HepG2 (cell line): Measurements from ENCODE around the gene VRK3. TPM values are rescaled to one million over a fixed set of nuclear protein-coding genes. Genes with fewer than 3 reads are reported as not detected.

Experiments
- HES4 ChIP-seq: sonication (generic); formaldehyde crosslinking; IDR thresholded peaks from 2 replicates; pipeline ENCODE4 v1.9.0; 2021; ENCODE audit warnings: mild to moderate bottlenecking, missing genetic modification reagents, borderline replicate concordance
- HNRNPH1 ChIP-seq: fragments of 200-400 bp; formaldehyde crosslinking; optimal IDR thresholded peaks from 2 replicates; pipeline ENCODE3; 2017; ENCODE audit warnings: mild to moderate bottlenecking, low read depth, low read length
- KAT8 ChIP-seq: IDR thresholded peaks from 2 replicates; pipeline ENCODE4 v1.6.1; 2016; ENCODE audit warnings: missing genetic modification reagents, missing compliant biosample characterization
- MAF1 ChIP-seq: sonication (generic); formaldehyde crosslinking; IDR thresholded peaks from 2 replicates; pipeline ENCODE4 v1.5.0; 2020; ENCODE audit warnings: missing genetic modification reagents, borderline replicate concordance
- MTF1 ChIP-seq: sonication (generic); formaldehyde crosslinking; IDR thresholded peaks from 2 replicates; pipeline ENCODE4 v1.5.0; 2020; ENCODE audit warnings: missing genetic modification reagents
- NBN ChIP-seq: fragments of 450-650 bp; conservative IDR thresholded peaks from 2 replicates; pipeline ENCODE4 v1.6.1; 2017
- NFYB ChIP-seq: sonication (generic); formaldehyde crosslinking; IDR thresholded peaks from 2 replicates; pipeline ENCODE4 v1.4.0; 2020; ENCODE audit warnings: missing genetic modification reagents
- PAWR ChIP-seq: sonication (generic); formaldehyde crosslinking; IDR thresholded peaks from 2 replicates; pipeline ENCODE4 v1.4.0; 2020; ENCODE audit warnings: missing genetic modification reagents, mild to moderate bottlenecking, borderline replicate concordance
- ZNF296 ChIP-seq: sonication (generic); formaldehyde crosslinking; conservative IDR thresholded peaks from 2 replicates; pipeline ENCODE4 v1.5.0; 2020; ENCODE audit warnings: mild to moderate bottlenecking, missing genetic modification reagents
- ZNF550 ChIP-seq: sonication (generic); formaldehyde crosslinking; IDR thresholded peaks from 2 replicates; pipeline ENCODE4 v1.4.0; 2020; ENCODE audit warnings: mild to moderate bottlenecking, missing genetic modification reagents, borderline replicate concordance
- ZNF674 ChIP-seq: sonication (generic); formaldehyde crosslinking; IDR thresholded peaks from 2 replicates; pipeline ENCODE4 v1.5.0; 2020; ENCODE audit warnings: low read depth, mild to moderate bottlenecking, missing genetic modification reagents
- ZSCAN25 ChIP-seq: sonication (generic); formaldehyde crosslinking; IDR thresholded peaks from 2 replicates; pipeline ENCODE4 v1.8.0; 2022; ENCODE audit warnings: mild to moderate bottlenecking, missing genetic modification reagents
- polyA plus RNA-seq, 8 experiments: library from polyadenylated mRNA; depleted of rRNA in 3 of 8; stranded (reverse) in 7 of 8; unstranded in 1 of 8; fragments of >200 nt; fragmentation: Illumina TruSeq in 4 of 8; extraction: Trizol in 4 of 8; gene quantifications; 2 replicates each; pipeline versions ENCODE4 v1.2.1 to v1.2.3, GENCODE V29; 2011 to 2016; ENCODE audit warnings: low read depth in 4 of 8, missing spikeins in 1 of 8, mixed read lengths in 1 of 8; ENCODE audit not compliant: insufficient read depth in 1 of 8
- total RNA-seq, 5 experiments: library from RNA; depleted of rRNA; stranded (reverse); fragments of >200 nt; fragmentation: Illumina TruSeq; extraction: Trizol; gene quantifications; 2 replicates each; pipeline ENCODE4 v1.2.3, GENCODE V29; 2016; ENCODE audit warnings: low read depth in 1 of 5
- TF ChIP-seq, protein P1 (sequence below): sonication (generic); formaldehyde crosslinking; IDR thresholded peaks from 2 replicates; pipeline ENCODE4 v1.5.1; 2020; ENCODE audit warnings: missing genetic modification reagents, mild to moderate bottlenecking, borderline replicate concordance
- TF ChIP-seq, protein P2 (sequence below): sonication (generic); formaldehyde crosslinking; IDR thresholded peaks from 2 replicates; pipeline ENCODE4 v1.4.0; 2020; ENCODE audit warnings: missing genetic modification reagents
- TF ChIP-seq, protein P3 (sequence below): sonication (generic); formaldehyde crosslinking; IDR thresholded peaks from 2 replicates; pipeline ENCODE4 v1.5.0; 2020; ENCODE audit warnings: mild to moderate bottlenecking, missing genetic modification reagents

The VRK3 gene
- total and polyA plus RNA-seq, 2 of the 13 experiments (the other 11 are each of a cell fraction or from before 2014, with no cell fraction given) = 23.8 to 28.3 TPM

DNA sequence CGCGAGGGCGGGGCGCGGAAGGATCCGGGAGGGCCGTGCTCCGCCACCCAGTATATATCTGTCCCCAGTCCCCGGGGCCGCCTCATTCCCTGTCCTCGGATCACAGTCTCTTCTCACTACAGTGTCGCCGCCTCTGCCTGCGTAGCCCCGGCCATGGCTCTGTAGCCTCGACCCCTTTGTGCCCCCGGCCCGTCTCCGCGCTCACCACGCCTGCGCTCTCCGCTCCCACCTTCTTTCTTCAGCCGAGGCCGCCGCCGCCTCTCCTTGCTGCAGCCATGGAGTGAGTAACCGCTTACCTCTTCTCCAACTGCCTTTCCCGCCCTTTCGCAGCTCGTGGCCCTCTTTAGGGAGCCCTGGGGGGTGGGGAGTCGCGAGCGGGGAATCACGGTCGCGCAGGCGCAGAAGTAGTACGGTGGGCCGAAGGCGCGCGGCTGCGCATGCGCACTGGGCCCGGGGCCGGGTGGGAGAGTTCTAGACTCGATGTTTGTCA, 96.0 kb downstream of the VRK3 start, which contains the start of the genes ATF5 and NUP62 (continued):
- TF ChIP-seq ZSCAN25 (no peak), HES4 (CRISPR knock-in tag) (peak; percentile 80), PAWR (CRISPR knock-in tag) (0 out of 2 replicates have a peak, but pooled peaks have one; percentile 76), ZNF550 (CRISPR knock-in tag) (0 out of 2 replicates have a peak, but pooled peaks have one; percentile 88), MTF1 (CRISPR knock-in tag) (peak; percentile 82), ZNF296 (CRISPR knock-in tag) (no peak), NBN (no peak), HNRNPH1 (no peak), MAF1 (CRISPR knock-in tag) (no peak; the same call in 1 of the 2 replicates), KAT8 (peak; percentile 89), NFYB (CRISPR knock-in tag) (peak; percentile 3; the same call in 1 of the 2 replicates), ZNF674 (CRISPR knock-in tag) (no peak)
- TF ChIP-seq, protein P1, sequence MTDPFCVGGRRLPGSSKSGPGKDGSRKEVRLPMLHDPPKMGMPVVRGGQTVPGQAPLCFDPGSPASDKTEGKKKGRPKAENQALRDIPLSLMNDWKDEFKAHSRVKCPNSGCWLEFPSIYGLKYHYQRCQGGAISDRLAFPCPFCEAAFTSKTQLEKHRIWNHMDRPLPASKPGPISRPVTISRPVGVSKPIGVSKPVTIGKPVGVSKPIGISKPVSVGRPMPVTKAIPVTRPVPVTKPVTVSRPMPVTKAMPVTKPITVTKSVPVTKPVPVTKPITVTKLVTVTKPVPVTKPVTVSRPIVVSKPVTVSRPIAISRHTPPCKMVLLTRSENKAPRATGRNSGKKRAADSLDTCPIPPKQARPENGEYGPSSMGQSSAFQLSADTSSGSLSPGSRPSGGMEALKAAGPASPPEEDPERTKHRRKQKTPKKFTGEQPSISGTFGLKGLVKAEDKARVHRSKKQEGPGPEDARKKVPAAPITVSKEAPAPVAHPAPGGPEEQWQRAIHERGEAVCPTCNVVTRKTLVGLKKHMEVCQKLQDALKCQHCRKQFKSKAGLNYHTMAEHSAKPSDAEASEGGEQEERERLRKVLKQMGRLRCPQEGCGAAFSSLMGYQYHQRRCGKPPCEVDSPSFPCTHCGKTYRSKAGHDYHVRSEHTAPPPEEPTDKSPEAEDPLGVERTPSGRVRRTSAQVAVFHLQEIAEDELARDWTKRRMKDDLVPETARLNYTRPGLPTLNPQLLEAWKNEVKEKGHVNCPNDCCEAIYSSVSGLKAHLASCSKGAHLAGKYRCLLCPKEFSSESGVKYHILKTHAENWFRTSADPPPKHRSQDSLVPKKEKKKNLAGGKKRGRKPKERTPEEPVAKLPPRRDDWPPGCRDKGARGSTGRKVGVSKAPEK (CRISPR knock-in tag) = no peak
- TF ChIP-seq, protein P2, sequence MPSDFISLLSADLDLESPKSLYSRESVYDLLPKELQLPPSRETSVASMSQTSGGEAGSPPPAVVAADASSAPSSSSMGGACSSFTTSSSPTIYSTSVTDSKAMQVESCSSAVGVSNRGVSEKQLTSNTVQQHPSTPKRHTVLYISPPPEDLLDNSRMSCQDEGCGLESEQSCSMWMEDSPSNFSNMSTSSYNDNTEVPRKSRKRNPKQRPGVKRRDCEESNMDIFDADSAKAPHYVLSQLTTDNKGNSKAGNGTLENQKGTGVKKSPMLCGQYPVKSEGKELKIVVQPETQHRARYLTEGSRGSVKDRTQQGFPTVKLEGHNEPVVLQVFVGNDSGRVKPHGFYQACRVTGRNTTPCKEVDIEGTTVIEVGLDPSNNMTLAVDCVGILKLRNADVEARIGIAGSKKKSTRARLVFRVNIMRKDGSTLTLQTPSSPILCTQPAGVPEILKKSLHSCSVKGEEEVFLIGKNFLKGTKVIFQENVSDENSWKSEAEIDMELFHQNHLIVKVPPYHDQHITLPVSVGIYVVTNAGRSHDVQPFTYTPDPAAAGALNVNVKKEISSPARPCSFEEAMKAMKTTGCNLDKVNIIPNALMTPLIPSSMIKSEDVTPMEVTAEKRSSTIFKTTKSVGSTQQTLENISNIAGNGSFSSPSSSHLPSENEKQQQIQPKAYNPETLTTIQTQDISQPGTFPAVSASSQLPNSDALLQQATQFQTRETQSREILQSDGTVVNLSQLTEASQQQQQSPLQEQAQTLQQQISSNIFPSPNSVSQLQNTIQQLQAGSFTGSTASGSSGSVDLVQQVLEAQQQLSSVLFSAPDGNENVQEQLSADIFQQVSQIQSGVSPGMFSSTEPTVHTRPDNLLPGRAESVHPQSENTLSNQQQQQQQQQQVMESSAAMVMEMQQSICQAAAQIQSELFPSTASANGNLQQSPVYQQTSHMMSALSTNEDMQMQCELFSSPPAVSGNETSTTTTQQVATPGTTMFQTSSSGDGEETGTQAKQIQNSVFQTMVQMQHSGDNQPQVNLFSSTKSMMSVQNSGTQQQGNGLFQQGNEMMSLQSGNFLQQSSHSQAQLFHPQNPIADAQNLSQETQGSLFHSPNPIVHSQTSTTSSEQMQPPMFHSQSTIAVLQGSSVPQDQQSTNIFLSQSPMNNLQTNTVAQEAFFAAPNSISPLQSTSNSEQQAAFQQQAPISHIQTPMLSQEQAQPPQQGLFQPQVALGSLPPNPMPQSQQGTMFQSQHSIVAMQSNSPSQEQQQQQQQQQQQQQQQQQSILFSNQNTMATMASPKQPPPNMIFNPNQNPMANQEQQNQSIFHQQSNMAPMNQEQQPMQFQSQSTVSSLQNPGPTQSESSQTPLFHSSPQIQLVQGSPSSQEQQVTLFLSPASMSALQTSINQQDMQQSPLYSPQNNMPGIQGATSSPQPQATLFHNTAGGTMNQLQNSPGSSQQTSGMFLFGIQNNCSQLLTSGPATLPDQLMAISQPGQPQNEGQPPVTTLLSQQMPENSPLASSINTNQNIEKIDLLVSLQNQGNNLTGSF = peak; percentile 87; the same call in 1 of the 2 replicates
- TF ChIP-seq, protein P3, sequence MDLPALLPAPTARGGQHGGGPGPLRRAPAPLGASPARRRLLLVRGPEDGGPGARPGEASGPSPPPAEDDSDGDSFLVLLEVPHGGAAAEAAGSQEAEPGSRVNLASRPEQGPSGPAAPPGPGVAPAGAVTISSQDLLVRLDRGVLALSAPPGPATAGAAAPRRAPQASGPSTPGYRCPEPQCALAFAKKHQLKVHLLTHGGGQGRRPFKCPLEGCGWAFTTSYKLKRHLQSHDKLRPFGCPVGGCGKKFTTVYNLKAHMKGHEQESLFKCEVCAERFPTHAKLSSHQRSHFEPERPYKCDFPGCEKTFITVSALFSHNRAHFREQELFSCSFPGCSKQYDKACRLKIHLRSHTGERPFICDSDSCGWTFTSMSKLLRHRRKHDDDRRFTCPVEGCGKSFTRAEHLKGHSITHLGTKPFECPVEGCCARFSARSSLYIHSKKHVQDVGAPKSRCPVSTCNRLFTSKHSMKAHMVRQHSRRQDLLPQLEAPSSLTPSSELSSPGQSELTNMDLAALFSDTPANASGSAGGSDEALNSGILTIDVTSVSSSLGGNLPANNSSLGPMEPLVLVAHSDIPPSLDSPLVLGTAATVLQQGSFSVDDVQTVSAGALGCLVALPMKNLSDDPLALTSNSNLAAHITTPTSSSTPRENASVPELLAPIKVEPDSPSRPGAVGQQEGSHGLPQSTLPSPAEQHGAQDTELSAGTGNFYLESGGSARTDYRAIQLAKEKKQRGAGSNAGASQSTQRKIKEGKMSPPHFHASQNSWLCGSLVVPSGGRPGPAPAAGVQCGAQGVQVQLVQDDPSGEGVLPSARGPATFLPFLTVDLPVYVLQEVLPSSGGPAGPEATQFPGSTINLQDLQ = peak; percentile 93; the same call in 1 of the 2 replicates
